Amygdala (tissue), 56 donors: ENCODE results near the gene GLB1L3.
"Not testable (repeated sequence)": the region's sequence is repeated elsewhere in the genome, so short reads cannot be mapped to it uniquely, and the experiment has no call there.

ENCODE experiments used
- DNase-seq, 56 donors: peaks; one replicate each; lab custom pipeline; 2025; lab: John Stamatoyannopoulos, UW

GLB1L3 gene

DNA sequence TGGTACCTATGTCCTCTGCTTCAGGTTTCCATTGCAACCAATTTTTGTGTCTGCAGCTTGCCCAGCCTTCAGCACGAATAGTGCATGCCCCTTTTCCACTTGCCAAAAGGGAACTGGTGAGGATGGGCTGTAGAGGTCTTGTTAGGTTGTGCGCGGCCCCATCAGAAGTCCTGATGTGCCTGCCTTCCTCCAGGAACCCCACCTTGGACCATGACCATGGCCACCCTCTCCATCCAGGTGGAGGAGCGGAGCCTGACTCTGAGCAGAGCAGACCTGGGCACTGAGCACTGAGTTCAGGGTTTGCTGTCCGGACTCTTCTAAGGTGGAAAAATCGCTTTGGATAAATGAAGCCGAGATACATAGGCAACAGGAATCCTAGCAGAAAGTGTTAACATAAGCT lies 62.5 kb downstream of the GLB1L3 start:
- no peak for DNase-seq

DNA sequence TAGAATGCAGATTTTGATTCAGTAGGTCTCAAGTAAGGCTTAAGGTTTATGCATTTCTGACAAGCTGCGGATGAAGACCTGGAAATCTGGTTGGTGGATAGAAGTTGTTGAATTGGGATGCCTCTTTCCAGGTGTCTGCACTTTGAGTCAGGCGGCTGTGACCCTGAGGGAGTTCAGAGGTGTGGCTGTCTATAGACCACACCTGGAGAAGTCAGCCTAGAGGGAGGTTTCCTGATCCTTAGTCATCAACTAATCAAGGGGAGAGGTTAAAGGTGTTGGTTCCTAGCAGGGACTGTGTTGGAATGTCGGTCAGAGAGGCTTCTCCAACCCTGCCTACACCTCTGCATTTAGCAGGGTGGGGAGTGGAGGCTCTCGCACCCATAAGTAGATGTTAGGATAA lies 63.6 kb downstream of the GLB1L3 start:
- no peak for DNase-seq

DNA sequence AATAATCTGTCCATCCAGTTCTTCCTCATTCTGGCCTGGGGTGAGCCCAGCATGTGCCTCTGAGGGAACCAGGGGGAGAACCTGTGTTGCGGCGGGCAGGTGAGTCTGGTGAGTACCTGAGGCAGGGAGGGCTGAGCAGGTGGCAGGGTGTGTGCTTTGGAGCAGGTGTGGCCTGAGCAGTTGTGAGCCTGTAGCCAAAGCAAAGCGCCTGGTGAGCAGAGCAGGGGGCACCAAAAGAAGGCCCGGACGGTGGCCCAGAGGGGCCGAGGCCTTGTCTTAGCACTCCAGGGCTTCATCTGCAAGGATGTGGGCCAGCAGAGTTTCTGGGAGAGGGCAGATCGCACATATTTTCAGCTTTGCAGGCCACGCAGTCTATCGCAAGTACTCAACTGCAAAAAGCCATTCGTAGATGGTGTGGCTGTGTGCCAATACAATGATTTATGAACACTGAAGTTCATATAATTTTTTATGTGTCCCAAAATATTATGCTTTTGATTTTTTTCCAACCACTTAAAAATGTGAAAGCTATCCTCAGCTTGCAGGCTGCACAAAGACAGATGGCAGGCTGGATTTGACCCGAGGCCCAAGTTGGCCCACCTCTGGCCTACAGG lies 64.3 kb downstream of the GLB1L3 start:
- no peak for DNase-seq

DNA sequence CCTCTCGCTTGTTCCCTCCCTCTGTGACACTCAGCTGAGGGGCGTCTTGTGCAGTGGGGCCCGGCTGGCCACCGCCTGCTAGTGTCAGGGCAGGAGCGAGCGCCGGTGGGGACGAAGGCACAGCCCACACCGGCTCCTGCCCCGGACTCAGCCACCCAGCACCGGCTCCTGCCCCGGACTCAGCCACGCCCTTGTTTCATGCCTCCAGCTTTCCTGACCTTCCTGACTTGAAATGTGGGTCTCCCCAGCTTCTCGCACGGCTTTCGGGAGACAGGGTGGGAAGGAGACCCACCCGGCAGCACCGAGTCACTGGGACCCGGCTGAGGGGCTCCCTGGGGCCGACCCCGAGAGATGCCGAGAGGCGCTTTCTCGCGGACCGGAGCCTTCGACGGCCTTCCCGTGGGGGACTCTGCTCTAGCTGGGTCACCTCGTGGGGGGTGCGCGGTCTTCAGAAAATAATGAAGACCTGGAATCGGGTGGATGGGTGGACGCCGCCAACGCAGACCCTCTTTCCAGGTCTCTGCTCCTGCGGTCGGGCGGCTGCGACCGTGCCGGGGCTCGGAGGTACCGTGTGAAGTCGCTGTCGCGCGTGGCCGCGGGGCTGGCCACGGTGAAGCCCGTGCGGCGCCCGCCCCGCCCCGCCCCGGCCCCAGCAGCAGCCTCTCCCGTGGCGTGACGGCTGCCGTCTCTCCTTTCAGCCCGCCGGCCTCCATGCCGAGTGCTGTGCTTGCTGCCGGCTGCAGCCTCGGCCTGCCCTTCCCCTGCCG lies 65.8 kb downstream of the GLB1L3 start:
- DNase-seq: no peak

DNA sequence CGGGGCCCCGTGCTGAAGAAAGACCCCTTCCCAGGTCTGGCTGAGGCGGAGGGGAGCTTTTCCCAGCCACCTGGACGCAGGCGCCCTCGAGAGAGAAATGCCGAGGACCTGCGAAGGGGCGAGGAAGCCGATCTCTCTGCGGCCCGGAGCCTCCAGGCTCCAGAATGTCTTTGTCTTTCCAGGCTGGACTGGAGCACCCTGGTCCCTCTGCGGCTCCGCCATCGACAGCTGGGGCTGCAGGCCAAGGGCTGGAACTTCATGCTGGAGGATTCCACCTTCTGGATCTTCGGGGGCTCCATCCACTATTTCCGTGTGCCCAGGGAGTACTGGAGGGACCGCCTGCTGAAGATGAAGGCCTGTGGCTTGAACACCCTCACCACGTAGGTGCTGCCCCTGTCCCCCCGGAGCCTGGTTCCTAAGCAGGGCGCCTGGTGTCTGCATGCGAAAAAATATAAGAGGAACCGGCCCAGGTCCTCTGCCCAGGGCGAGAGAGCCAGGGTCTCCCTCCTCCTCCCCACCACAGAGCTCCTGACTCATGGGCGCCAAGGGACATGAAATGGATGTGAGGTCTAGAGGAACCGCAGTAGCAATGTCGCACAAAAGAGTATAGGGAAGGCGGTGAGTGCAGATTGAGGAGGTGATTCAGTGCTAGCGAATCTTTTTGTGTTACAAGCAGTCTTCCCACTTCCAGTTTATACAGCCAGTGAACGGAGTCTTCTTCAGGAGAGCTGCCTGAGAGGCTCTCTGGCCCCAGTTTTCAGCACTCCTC lies 66.6 kb downstream of the GLB1L3 start:
- no peak for DNase-seq

GRCh38 chr11:134343646-134344045 lies 67.5 kb downstream of the GLB1L3 start:
- DNase-seq: no peak

GRCh38 chr11:134344497-134345236 lies 68.5 kb downstream of the GLB1L3 start:
- not testable (repeated sequence) for DNase-seq

GRCh38 chr11:134345237-134345550 lies 69.0 kb downstream of the GLB1L3 start:
- no peak for DNase-seq

- no peak for DNase-seq
These were observed 70.2 kb downstream of the GLB1L3 start for GRCh38 chr11:134346101-134346975.

- DNase-seq: no peak
These were observed 70.8 kb downstream of the GLB1L3 start for GRCh38 chr11:134346976-134347350.

GRCh38 chr11:134347441-134347840 lies 71.3 kb downstream of the GLB1L3 start:
- no peak for DNase-seq

DNA sequence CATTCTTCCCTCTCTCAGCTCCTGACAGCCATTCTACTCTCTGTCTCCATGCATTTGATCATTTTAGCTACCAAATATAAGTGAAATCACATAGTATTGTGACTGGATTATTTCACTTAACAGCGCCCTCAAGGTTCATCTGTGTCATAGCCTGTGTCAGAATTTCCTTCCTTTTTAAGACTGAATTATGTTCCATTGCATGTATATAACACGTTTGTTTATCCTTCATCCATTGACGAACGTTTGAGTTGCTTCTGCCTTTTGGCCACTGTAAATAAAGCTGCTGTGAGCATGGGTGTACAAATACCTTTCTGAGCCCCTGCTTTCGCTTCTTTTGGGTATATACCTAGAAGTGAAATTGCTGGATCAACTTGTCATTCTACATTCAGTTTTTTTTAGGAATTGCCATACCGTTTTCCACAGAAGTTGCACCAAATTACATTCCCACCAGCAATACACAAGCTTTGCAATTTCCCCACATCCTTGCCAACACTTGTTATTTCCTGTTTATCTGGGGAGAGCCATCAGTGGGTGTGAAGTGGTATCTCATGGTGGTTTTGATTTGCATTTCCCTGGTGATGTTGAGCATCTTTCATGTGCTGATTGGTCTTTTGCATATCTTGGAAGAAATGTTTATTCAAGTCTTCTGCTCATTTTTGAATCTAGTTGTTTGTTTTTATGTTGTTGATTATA lies 73.1 kb downstream of the GLB1L3 start:
- no peak for DNase-seq

GRCh38 chr11:134349802-134350355 lies 73.7 kb downstream of the GLB1L3 start:
- DNase-seq: no peak

DNA sequence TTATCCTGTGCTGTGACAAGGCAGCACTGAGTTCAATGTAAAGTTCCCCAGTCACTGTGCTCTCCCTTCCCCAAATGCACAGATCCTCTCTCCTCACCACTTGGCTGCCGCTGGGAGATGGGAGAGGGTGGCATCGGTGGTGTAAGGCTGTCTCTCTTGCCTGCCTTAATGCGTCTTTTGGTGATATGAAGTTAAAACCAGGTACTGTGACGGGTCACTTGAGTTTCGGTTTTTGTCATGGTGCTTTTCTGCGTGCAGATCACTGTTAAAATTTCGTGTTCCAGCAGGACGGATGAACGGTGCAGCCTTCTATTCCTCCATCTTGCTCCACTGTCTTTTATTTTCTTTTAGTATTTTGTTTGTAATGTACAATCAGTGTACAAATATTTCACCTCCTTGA lies 74.2 kb downstream of the GLB1L3 start:
- DNase-seq: no peak

DNA sequence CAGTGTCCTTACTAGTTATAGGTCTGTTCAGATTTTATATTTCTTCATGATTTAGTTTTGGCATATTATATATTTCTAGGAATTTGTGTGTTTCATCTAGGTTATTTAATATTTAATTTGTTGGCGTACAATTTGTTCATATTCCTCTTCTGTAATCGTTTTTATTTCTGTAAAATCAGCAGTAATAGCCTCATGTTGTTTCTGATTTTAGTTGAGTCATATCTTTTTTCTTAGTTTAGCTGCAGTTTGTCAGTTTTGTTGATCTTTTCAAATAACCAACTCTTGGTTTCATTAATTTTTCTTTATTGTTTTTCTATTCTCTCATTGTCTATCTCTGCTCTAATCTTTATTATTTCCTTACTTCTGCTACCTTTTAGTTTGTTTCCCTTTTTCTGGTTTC lies 75.9 kb downstream of the GLB1L3 start:
- no peak for DNase-seq

GRCh38 chr11:134355136-134355535 lies 79.0 kb downstream of the GLB1L3 start:
- no peak for DNase-seq

DNA sequence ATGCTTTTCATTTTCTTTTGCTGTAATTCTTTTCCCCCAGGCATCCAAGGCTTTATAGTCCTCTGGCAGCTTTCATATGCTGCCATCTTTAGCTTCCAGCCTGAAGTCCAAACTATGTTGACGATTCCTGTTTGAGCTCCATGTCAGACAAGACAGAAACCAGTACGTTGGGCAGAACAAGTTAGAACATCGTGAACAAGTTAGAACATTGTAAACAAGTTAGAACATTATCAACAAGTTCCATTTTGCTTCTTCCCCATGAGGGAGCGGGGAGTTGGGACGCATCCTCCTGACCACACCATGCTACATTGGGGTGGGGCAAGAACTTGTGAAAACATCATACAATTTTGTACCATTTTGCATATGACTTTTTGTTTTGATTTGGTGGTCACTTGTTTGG lies 79.5 kb downstream of the GLB1L3 start:
- DNase-seq: no peak

GRCh38 chr11:134356656-134357544 lies 80.7 kb downstream of the GLB1L3 start:
- DNase-seq: no peak
